GM12878 (cell line): ENCODE measurements around the gene CHD5. TPM values are rescaled to one million over a fixed set of nuclear protein-coding genes. Genes with fewer than 3 reads are reported as not detected.

Source experiments
- ATAC-seq: fragments of 200-7000 bp; cut with Tn5 transposase; 3 replicates; pipeline ENCODE4 v1.9.1; 2020; ENCODE audit warnings: mild to moderate bottlenecking, moderate library complexity
- BruUV-seq: library from RNA; stranded (reverse); fragments of 400-500 nt; replicated peaks from 2 replicates; lab custom pipeline; 2021; lab: Mats Ljungman, UMichigan
- CTCF ChIA-PET: fragments of 300-600 bp; sonication (Branson Sonifier 250); formaldehyde crosslinking; extraction: SDS; loops from one replicate; lab custom pipeline; 2021; ENCODE audit warnings: inconsistent platforms; lab: Yijun Ruan, JAX
- POLR2A ChIA-PET: fragments of 350-600 bp; formaldehyde crosslinking; extraction: SDS; loops from one replicate; lab custom pipeline; 2021; ENCODE audit warnings: inconsistent platforms; lab: Charles Lee
- RAD21 ChIA-PET: fragments of 300-600 bp; sonication (Branson Sonifier 250); formaldehyde crosslinking; loops from one replicate; lab custom pipeline; 2023; ENCODE audit warnings: antibody characterized with exemption; ENCODE audit not compliant: unreplicated experiment; lab: Charles Lee
- SMC1A ChIA-PET: fragments of 300-600 bp; sonication (Branson Sonifier 250); formaldehyde crosslinking; loops from one replicate; lab custom pipeline; 2023; ENCODE audit not compliant: unreplicated experiment, uncharacterized antibody; lab: Charles Lee
- DNase-seq: peaks from one replicate; pipeline ENCODE4 v3.0.0-alpha.2; 2011; ENCODE audit warnings: low read depth, low spot score
- FAIRE-seq: peaks from 3 replicates; lab custom pipeline; 2011; peaks lifted over from hg19 to GRCh38; lab: Jason Lieb, UNC
- H2AFZ ChIP-seq: 2 replicates; pipeline ENCODE4 v1.6.0; 2011; ENCODE audit warnings: low read depth, low read length, control low read depth; ENCODE audit not compliant: control insufficient read depth
- H3K27ac ChIP-seq: 2 replicates; pipeline ENCODE4 v1.5.1; 2011; ENCODE audit warnings: control low read depth; ENCODE audit not compliant: control insufficient read depth, insufficient read depth
- H3K27me3 ChIP-seq, 2 experiments: replicated peaks in 1 of 2; 2 replicates each; pipeline versions ENCODE4 v1.6.0 to v1.6.1; 2011; ENCODE audit warnings: low read length in 1 of 2; ENCODE audit not compliant: control insufficient read depth in 2 of 2, insufficient read depth in 2 of 2
- H3K36me3 ChIP-seq, 2 experiments: 2 replicates each; pipeline ENCODE4 v1.5.1; 2011; ENCODE audit warnings: low read length in 1 of 2; ENCODE audit not compliant: control insufficient read depth in 2 of 2, insufficient read depth in 2 of 2
- H3K4me1 ChIP-seq: 2 replicates; pipeline ENCODE4 v1.6.1; 2011; ENCODE audit warnings: mild to moderate bottlenecking, low read length, moderate library complexity, mixed read lengths; ENCODE audit not compliant: control insufficient read depth, insufficient read depth
- H3K4me2 ChIP-seq: 2 replicates; pipeline ENCODE4 v1.6.0; 2011; ENCODE audit warnings: control low read depth; ENCODE audit not compliant: control insufficient read depth, insufficient read depth
- H3K4me3 ChIP-seq: fragments of 200-600 bp; sonication (generic); 2 replicates; pipeline ENCODE4 v1.5.1; 2016
- H3K79me2 ChIP-seq: 2 replicates; pipeline ENCODE4 v1.6.0; 2011; ENCODE audit warnings: low read length; ENCODE audit not compliant: control insufficient read depth, insufficient read depth
- H3K9ac ChIP-seq: 2 replicates; pipeline ENCODE4 v1.8.0; 2011; ENCODE audit warnings: low read length, control low read depth, mixed read lengths; ENCODE audit not compliant: control insufficient read depth, insufficient read depth
- H3K9me3 ChIP-seq: replicated peaks from 3 replicates; pipeline ENCODE4 v1.5.1; 2011; ENCODE audit warnings: mild to moderate bottlenecking, low read length; ENCODE audit not compliant: control insufficient read depth, insufficient read depth
- H4K20me1 ChIP-seq: 2 replicates; pipeline ENCODE4 v1.6.0; 2011; ENCODE audit not compliant: control insufficient read depth, insufficient read depth
- BHLHE40 ChIP-seq, 2 experiments: fragments of 450-650 bp in 1 of 2; IDR thresholded peaks; 2 replicates each; pipeline ENCODE4 v1.6.1; 2011 to 2017; ENCODE audit warnings: low read depth in 2 of 2, borderline replicate concordance in 1 of 2, improper control_type of control experiment in 1 of 2, low read length in 1 of 2, mild to moderate bottlenecking in 1 of 2
- BMI1 ChIP-seq: fragments of 450-650 bp; IDR thresholded peaks from 2 replicates; pipeline ENCODE4 v1.6.1; 2016; ENCODE audit warnings: mild to moderate bottlenecking, moderate library complexity, borderline replicate concordance
- CHD1 ChIP-seq: IDR thresholded peaks from 2 replicates; pipeline ENCODE4 v1.6.1; 2012; ENCODE audit warnings: low read depth, low read length, improper control_type of control experiment
- CREM ChIP-seq: IDR thresholded peaks from 2 replicates; pipeline ENCODE4 v1.6.1; 2014; ENCODE audit warnings: antibody characterized with exemption, low read depth
- HCFC1 ChIP-seq: fragments of 150-350 bp; IDR thresholded peaks from 2 replicates; pipeline ENCODE4 v1.6.1; 2014; ENCODE audit warnings: low read length
- KLF5 ChIP-seq: fragments of 450-650 bp; IDR thresholded peaks from 2 replicates; pipeline ENCODE4 v1.6.1; 2014; ENCODE audit warnings: mild to moderate bottlenecking; ENCODE audit not compliant: partially characterized antibody
- NFYB ChIP-seq: IDR thresholded peaks from 2 replicates; pipeline ENCODE4 v1.6.1; 2011; ENCODE audit warnings: low read depth, mild to moderate bottlenecking, low read length, improper control_type of control experiment, moderate library complexity; ENCODE audit not compliant: insufficient read depth
- POLR2AphosphoS5 ChIP-seq: IDR thresholded peaks from 2 replicates; pipeline ENCODE4 v1.6.1; 2011; ENCODE audit warnings: mild to moderate bottlenecking, low read length, inconsistent platforms
- SIX5 ChIP-seq: IDR thresholded peaks from 2 replicates; pipeline ENCODE4 v1.6.1; 2011; ENCODE audit warnings: mild to moderate bottlenecking, low read depth, low read length, moderate library complexity; ENCODE audit not compliant: severe bottlenecking
- TAF1 ChIP-seq: IDR thresholded peaks from 2 replicates; pipeline ENCODE4 v1.6.1; 2011; ENCODE audit warnings: mild to moderate bottlenecking, low read depth, low read length, borderline replicate concordance
- TCF12 ChIP-seq: IDR thresholded peaks from 2 replicates; pipeline ENCODE4 v1.6.1; 2011; ENCODE audit warnings: low read depth, mild to moderate bottlenecking, low read length
- ZNF24 ChIP-seq: fragments of 450-650 bp; IDR thresholded peaks from 2 replicates; pipeline ENCODE4 v1.6.1; 2017; ENCODE audit warnings: antibody characterized with exemption, mild to moderate bottlenecking
- WGBS: methylation state at CpG from one replicate; pipeline ENCODE4 v1.1.6; 2016; ENCODE audit warnings: low lambda C conversion rate; ENCODE audit not compliant: insufficient replicate concordance, insufficient coverage; ENCODE audit errors: missing lambda C conversion rate; 5-methylcytosine and 5-hydroxymethylcytosine counted together
- in situ Hi-C: fragments of 300-500 bp; cut with MboI; formaldehyde crosslinking; loops from 9 replicates; pipeline ENCODE4 v1.14.3; 2018; ENCODE audit warnings: mixed read lengths
- intact Hi-C: fragments of 100-400 bp; cut with micrococcal nuclease; formaldehyde crosslinking; loops from one replicate; pipeline ENCODE4 v1.14.2; 2022; ENCODE audit not compliant: unreplicated experiment
- polyA plus RNA-seq, 11 experiments: library from polyadenylated mRNA; depleted of rRNA in 4 of 11; unstranded in 6 of 11; stranded (reverse) in 5 of 11; fragments of >200 nt; fragmentation: Nextera tagmentation in 4 of 11; fragmentation: Illumina TruSeq in 1 of 11; extraction: Ambion mirVana in 4 of 11; extraction: Trizol in 1 of 11; gene quantifications; 1 replicate in 1 of 11; 2 replicates in 10 of 11; pipeline versions ENCODE4 v1.2.1 to v1.2.3, GENCODE V29; 2011 to 2016; ENCODE audit warnings: inconsistent platforms in 2 of 11, missing spikeins in 2 of 11, low read depth in 1 of 11
- total RNA-seq, 4 experiments: library from RNA; depleted of rRNA in 3 of 4; stranded (reverse); fragments of >200 nt in 3 of 4; fragmentation: Illumina TruSeq in 1 of 4; extraction: Trizol in 1 of 4; gene quantifications; 2 replicates each; pipeline versions ENCODE4 v1.2.1 to v1.2.3, GENCODE V29; 2013 to 2021
- TF ChIP-seq, protein P1 (sequence below): fragments of 450-650 bp; IDR thresholded peaks from 2 replicates; pipeline ENCODE4 v1.6.1; 2018; ENCODE audit warnings: borderline replicate concordance, mild to moderate bottlenecking; ENCODE audit not compliant: partially characterized antibody
- TF ChIP-seq, protein P2 (sequence below): fragments of 450-650 bp; formaldehyde crosslinking; IDR thresholded peaks from 2 replicates; pipeline ENCODE4 v1.4.0; 2022; ENCODE audit warnings: mild to moderate bottlenecking, moderate library complexity
- TF ChIP-seq, protein P3 (sequence below): fragments of 450-650 bp; IDR thresholded peaks from 2 replicates; pipeline ENCODE4 v1.6.1; 2018; ENCODE audit warnings: mild to moderate bottlenecking, low read depth, moderate library complexity; ENCODE audit not compliant: partially characterized antibody

The CHD5 gene
- total and polyA plus RNA-seq, 10 of the 15 experiments (the other 5 are each of a cell fraction or from before 2014, with no cell fraction given), result 0.03 to 0.49 (median 0.13) TPM; not detected in 3

DNA sequence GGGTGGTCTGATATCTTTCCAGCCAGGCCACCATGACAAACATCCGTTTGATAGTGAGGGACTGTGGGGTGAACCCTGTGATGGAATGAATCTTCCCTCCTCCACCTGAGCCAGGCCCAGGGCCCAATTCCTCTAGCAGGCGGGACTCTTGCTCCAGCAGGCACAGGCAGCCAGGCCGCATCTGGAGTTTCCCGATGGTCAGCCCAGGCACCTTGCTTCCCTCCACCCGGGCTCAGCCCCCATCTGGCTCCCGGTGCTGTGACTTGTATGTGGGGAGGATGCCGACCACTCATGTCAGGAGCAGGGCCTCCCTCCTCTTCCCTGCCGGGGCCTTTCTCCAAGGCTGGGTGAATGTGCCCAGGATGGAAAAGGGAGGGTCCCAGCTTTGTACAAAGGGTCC is 113.4 kb downstream of the CHD5 start:
- WGBS, result 88% methylated on average over 8 of the region's 8 CpGs
- Histone ChIP-seq H4K20me1 (peaks cover 4% of the 10 kb centered on the region), H3K27me3 (no peaks in the 10 kb centered on the region), H3K36me3 (peaks cover 2 to 4% of the 10 kb centered on the region in 2 experiments; a peak in 3 of 4 replicates), H3K4me2 (no peak overlapping the region), H2AFZ (no peak overlapping the region), H3K27ac (no peak overlapping the region), H3K79me2 (no peaks in the 10 kb centered on the region), H3K9me3 (no peaks in the 10 kb centered on the region), H3K4me3 (no peak overlapping the region), H3K4me1 (no peaks in the 10 kb centered on the region), H3K9ac (no peak overlapping the region)
- SMC1A ChIA-PET, result no interaction called here
- BruUV-seq, result no TSS peak
- FAIRE-seq (no peak), ATAC-seq (no peak), DNase-seq (no peak)
- RAD21 ChIA-PET, result no interaction called here
- in situ Hi-C loops, result no loop called here
- intact Hi-C loops, result no loop called here
- POLR2A ChIA-PET, result no interaction called here
- TF ChIP-seq, protein P1, sequence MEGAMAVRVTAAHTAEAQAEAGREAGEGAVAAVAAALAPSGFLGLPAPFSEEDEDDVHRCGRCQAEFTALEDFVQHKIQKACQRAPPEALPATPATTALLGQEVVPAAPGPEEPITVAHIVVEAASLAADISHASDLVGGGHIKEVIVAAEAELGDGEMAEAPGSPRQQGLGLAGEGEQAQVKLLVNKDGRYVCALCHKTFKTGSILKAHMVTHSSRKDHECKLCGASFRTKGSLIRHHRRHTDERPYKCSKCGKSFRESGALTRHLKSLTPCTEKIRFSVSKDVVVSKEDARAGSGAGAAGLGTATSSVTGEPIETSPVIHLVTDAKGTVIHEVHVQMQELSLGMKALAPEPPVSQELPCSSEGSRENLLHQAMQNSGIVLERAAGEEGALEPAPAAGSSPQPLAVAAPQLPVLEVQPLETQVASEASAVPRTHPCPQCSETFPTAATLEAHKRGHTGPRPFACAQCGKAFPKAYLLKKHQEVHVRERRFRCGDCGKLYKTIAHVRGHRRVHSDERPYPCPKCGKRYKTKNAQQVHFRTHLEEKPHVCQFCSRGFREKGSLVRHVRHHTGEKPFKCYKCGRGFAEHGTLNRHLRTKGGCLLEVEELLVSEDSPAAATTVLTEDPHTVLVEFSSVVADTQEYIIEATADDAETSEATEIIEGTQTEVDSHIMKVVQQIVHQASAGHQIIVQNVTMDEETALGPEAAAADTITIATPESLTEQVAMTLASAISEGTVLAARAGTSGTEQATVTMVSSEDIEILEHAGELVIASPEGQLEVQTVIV, result no peak
- TF ChIP-seq TAF1 (no peak), NFYB (no peak), CREM (no peak), ZNF24 (no peak), HCFC1 (no peak), TCF12 (no peak), BHLHE40 (IDR thresholded peaks at IDR 0.05; ENCODE audit: borderline replicate concordance in 1 of 2, low read depth in 2 of 2, low read length in 1 of 2) (no peak), POLR2AphosphoS5 (no peak), BMI1 (no peak), SIX5 (no peak), CHD1 (no peak), KLF5 (no peak)
- TF ChIP-seq, protein P2, sequence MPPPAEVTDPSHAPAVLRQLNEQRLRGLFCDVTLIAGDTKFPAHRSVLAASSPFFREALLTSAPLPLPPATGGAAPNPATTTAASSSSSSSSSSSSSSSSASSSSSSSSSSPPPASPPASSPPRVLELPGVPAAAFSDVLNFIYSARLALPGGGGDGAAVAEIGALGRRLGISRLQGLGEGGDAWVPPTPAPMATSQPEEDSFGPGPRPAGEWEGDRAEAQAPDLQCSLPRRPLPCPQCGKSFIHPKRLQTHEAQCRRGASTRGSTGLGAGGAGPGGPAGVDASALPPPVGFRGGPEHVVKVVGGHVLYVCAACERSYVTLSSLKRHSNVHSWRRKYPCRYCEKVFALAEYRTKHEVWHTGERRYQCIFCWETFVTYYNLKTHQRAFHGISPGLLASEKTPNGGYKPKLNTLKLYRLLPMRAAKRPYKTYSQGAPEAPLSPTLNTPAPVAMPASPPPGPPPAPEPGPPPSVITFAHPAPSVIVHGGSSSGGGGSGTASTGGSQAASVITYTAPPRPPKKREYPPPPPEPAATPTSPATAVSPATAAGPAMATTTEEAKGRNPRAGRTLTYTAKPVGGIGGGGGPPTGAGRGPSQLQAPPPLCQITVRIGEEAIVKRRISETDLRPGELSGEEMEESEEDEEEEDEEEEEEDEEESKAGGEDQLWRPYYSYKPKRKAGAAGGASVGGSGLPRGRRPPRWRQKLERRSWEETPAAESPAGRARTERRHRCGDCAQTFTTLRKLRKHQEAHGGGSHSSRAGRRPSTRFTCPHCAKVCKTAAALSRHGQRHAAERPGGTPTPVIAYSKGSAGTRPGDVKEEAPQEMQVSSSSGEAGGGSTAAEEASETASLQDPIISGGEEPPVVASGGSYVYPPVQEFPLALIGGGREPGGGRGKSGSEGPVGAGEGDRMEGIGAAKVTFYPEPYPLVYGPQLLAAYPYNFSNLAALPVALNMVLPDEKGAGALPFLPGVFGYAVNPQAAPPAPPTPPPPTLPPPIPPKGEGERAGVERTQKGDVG (CRISPR knock-in tag), result no peak
- TF ChIP-seq, protein P3, sequence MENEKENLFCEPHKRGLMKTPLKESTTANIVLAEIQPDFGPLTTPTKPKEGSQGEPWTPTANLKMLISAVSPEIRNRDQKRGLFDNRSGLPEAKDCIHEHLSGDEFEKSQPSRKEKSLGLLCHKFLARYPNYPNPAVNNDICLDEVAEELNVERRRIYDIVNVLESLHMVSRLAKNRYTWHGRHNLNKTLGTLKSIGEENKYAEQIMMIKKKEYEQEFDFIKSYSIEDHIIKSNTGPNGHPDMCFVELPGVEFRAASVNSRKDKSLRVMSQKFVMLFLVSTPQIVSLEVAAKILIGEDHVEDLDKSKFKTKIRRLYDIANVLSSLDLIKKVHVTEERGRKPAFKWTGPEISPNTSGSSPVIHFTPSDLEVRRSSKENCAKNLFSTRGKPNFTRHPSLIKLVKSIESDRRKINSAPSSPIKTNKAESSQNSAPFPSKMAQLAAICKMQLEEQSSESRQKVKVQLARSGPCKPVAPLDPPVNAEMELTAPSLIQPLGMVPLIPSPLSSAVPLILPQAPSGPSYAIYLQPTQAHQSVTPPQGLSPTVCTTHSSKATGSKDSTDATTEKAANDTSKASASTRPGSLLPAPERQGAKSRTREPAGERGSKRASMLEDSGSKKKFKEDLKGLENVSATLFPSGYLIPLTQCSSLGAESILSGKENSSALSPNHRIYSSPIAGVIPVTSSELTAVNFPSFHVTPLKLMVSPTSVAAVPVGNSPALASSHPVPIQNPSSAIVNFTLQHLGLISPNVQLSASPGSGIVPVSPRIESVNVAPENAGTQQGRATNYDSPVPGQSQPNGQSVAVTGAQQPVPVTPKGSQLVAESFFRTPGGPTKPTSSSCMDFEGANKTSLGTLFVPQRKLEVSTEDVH, result no peak
- CTCF ChIA-PET, result no interaction called here
